BE2C (cell line): ENCODE results near the gene XIRP2.

Experiments used
- DNase-seq: peaks from one replicate; pipeline ENCODE4 v3.0.0-alpha.2; 2020
- H3K27me3 ChIP-seq: fragments of 250-450 bp; sonication (Bioruptor Pico); 2 replicates; pipeline ENCODE4 v1.5.1; 2020; ENCODE audit warnings: mild to moderate bottlenecking
- H3K36me3 ChIP-seq: fragments of 250-450 bp; sonication (Bioruptor Pico); 2 replicates; pipeline ENCODE4 v1.5.1; 2020; ENCODE audit warnings: mild to moderate bottlenecking
- H3K4me1 ChIP-seq: fragments of 250-450 bp; sonication (Bioruptor Pico); 2 replicates; pipeline ENCODE4 v1.5.1; 2020
- H3K4me3 ChIP-seq: 2 replicates; pipeline ENCODE4 v1.5.1; 2011; ENCODE audit warnings: low read depth, low read length
- H3K9me3 ChIP-seq: fragments of 250-450 bp; sonication (Bioruptor Pico); 2 replicates; pipeline ENCODE4 v1.5.1; 2020
- TF ChIP-seq, protein P1 (sequence below): IDR thresholded peaks from 2 replicates; pipeline ENCODE4 v1.5.1; 2012; ENCODE audit warnings: mild to moderate bottlenecking, low read depth, low read length

XIRP2 gene

DNA sequence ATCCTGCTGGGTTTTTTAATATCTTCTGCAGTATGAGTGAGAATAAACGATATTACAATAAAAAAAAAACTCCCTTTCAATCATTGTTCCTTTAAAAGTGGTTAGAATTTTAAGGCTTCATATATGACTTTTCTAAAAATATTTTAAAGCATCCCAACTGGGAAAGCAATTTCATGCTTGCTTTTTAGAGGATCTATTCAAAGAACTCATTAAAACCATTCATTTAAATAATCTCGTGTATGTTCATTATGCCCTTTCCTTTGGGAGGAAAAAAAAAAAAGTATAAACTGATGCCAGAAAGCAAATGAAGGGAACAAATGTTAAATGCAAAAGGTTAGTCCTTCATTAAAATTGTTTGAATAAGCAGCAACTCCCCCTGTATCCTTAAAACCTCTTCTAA is 81.2 kb downstream of the XIRP2 start:
- Histone ChIP-seq H3K9me3 (no peaks in the 10 kb centered on the region), H3K27me3 (no peaks in the 10 kb centered on the region), H3K4me3 (no peak overlapping the region), H3K4me1 (no peaks in the 10 kb centered on the region), H3K36me3 (no peaks in the 10 kb centered on the region)
- TF ChIP-seq, protein P1, sequence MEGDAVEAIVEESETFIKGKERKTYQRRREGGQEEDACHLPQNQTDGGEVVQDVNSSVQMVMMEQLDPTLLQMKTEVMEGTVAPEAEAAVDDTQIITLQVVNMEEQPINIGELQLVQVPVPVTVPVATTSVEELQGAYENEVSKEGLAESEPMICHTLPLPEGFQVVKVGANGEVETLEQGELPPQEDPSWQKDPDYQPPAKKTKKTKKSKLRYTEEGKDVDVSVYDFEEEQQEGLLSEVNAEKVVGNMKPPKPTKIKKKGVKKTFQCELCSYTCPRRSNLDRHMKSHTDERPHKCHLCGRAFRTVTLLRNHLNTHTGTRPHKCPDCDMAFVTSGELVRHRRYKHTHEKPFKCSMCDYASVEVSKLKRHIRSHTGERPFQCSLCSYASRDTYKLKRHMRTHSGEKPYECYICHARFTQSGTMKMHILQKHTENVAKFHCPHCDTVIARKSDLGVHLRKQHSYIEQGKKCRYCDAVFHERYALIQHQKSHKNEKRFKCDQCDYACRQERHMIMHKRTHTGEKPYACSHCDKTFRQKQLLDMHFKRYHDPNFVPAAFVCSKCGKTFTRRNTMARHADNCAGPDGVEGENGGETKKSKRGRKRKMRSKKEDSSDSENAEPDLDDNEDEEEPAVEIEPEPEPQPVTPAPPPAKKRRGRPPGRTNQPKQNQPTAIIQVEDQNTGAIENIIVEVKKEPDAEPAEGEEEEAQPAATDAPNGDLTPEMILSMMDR = no peak
- no peak for DNase-seq

DNA sequence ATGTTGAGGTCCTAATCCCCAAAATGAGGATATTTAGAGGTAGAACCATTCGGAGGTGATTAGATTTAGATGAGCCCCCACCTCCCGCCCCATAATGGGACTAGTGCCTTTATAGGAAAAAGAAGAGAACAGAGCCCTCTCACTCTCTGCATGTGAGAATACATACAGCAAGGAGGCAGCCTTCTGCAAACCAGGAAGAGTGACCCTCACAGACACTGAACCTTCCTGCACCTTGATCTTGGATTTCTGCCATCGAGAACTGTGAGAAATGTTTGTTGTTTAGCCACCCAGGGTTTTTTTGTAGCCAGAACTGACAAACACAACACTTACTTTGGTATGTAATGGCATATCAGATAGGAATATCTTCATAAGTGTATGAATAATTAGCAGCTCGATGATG is 83.7 kb downstream of the XIRP2 start:
- Histone ChIP-seq H3K4me3 (no peak overlapping the region), H3K36me3 (no peaks in the 10 kb centered on the region), H3K4me1 (no peaks in the 10 kb centered on the region), H3K9me3 (no peaks in the 10 kb centered on the region), H3K27me3 (no peaks in the 10 kb centered on the region)
- TF ChIP-seq, protein P1 = no peak
- DNase-seq = no peak

DNA sequence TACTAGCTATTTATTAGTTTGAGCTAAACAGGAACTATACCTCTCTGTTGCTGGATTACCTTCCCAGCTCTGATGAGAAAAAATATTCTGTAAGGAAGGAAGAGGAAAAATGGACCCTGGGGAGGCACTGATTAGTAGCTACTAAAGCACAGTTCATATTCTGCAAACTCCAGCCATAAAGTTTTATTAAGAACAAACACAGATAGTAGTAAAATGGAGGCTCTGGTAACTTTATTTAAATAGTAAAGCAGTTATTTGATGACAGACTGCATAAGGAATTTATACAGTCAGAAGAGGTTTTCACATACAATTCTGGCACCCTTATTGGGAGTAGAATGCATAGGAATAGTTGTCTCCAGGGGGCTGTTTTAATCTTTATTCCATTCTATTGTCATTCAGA is 84.1 kb downstream of the XIRP2 start:
- Histone ChIP-seq H3K36me3 (no peaks in the 10 kb centered on the region), H3K4me3 (no peak overlapping the region), H3K9me3 (no peaks in the 10 kb centered on the region), H3K27me3 (no peaks in the 10 kb centered on the region), H3K4me1 (no peaks in the 10 kb centered on the region)
- DNase-seq = no peak
- TF ChIP-seq, protein P1 = no peak

DNA sequence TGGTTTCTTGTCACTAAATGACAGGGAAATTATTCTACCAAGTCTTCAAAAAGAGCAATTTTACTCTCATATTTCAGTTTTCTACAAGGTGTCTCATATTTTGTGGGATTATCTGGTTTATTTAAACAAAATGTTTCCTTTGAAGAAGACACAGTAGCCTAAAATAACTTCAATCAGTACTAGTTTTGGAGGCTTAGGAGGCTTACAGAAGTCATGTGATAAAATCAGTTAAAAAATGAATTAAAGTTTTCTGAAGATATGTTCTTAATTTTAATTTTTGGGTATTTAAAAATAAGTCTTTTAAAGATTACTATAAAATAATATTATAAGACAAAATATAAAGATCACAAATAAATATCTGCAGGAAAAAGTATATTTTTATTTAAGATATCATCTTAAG is 95.9 kb downstream of the XIRP2 start:
- Histone ChIP-seq H3K4me1 (no peaks in the 10 kb centered on the region), H3K36me3 (no peaks in the 10 kb centered on the region), H3K27me3 (no peaks in the 10 kb centered on the region), H3K4me3 (no peak overlapping the region), H3K9me3 (no peaks in the 10 kb centered on the region)
- TF ChIP-seq, protein P1 = no peak
- DNase-seq = no peak

DNA sequence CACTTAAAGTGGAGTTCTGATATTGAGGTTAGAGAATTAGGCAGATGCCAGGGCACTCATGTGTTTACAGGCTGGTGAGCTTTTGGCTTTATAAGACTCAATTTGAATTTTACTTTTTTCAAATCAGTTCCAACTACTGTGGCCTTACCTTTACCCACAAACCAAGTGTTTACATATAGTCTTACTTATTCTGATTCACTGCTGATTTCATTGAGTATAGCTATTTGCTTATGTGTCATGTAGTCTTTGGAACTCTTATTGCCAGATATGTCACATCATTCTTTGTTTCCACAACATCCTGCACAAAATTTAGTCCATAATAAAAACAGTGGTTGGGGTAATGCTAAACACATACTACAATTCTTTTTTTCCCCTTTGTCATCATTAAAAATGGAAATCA is 96.5 kb downstream of the XIRP2 start:
- H3K36me3 ChIP-seq = no peaks in the 10 kb centered on the region
- no peak overlapping the region for H3K4me3 ChIP-seq
- no peaks in the 10 kb centered on the region for H3K4me1 ChIP-seq
- TF ChIP-seq, protein P1 = no peak
- H3K9me3 ChIP-seq = no peaks in the 10 kb centered on the region
- H3K27me3 ChIP-seq = no peaks in the 10 kb centered on the region
- DNase-seq = no peak

DNA sequence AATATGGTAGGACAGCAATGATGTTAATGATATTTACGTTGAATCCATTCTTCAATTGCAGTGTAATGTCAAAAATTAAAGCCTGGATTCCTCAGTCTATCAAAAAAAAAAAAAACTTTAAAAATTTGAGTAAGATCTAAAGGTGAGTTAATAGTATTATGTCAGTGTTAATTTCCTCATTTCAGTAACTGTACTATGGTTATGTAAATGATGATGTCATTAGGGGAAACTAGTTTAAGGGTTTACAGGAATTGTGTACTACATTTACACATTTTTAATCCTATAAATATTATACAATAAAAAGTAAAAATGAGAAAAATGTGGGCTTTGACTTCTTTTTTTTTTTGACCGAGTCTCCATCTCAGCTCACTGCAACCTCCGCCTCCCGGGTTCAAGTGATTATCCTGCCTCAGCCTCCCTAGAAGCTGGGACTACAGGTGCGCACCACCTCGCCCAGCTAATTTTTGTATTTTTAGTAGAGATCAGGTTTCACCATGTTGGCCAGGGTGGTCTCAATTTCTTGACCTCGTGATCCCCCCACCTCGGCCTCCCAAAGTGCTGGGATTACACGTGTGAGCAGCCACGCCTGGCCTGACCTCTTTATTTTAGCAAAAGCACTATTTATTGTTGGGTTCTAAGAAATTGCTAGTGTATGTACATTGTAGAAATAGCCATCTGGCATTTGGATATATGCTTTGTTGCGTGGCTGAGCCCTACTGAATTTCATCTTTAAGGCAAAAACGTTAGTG is 106.5 kb downstream of the XIRP2 start:
- no peaks in the 10 kb centered on the region for H3K4me1 ChIP-seq
- H3K4me3 ChIP-seq = no peak overlapping the region
- H3K36me3 ChIP-seq = no peaks in the 10 kb centered on the region
- H3K27me3 ChIP-seq = no peaks in the 10 kb centered on the region
- no peaks in the 10 kb centered on the region for H3K9me3 ChIP-seq
- no peak for DNase-seq
- TF ChIP-seq, protein P1 = no peak
